Stimulated activated CD8-positive, alpha-beta memory T cell treated with anti-CD3 and anti-CD28 coated beads, Interleukin-4, amount 100 ng/mL, for 1 hour (primary cell): ENCODE results near the gene PLIN4.

Experiments used
- DNase-seq, 2 donors: peaks; one replicate each; pipeline ENCODE4 v3.0.0-alpha.2; 2020; ENCODE audit warnings: low read depth in 2 of 2, low spot score in 1 of 2

The PLIN4 gene

GRCh38 chr19:4507150-4507452 lies 11.2 kb downstream of the PLIN4 start:
- DNase-seq: no peak

GRCh38 chr19:4506449-4507149 lies 11.7 kb downstream of the PLIN4 start:
- DNase-seq: no peak

- no peak for DNase-seq
These were observed 12.5 kb downstream of the PLIN4 start for GRCh38 chr19:4505570-4506448.

- DNase-seq: no peak
These were observed 13.3 kb downstream of the PLIN4 start for GRCh38 chr19:4504891-4505569.

- DNase-seq: no peak
These were observed 14.0 kb downstream of the PLIN4 start for GRCh38 chr19:4504297-4504701.

GRCh38 chr19:4503825-4504170 lies 14.5 kb downstream of the PLIN4 start:
- no peak for DNase-seq

- no peak for DNase-seq
These were observed 15.0 kb downstream of the PLIN4 start for GRCh38 chr19:4503132-4503824.

GRCh38 chr19:4502282-4503131 lies 15.8 kb downstream of the PLIN4 start:
- no peak for DNase-seq

GRCh38 chr19:4501691-4502090 lies 16.6 kb downstream of the PLIN4 start:
- DNase-seq: no peak

GRCh38 chr19:4500841-4501591 lies 17.3 kb downstream of the PLIN4 start:
- no peak for DNase-seq

- no peak for DNase-seq
These were observed 18.4 kb downstream of the PLIN4 start for GRCh38 chr19:4499855-4500254.

GRCh38 chr19:4499318-4499717 lies 19.0 kb downstream of the PLIN4 start:
- no peak for DNase-seq

GRCh38 chr19:4498694-4499093 lies 19.6 kb downstream of the PLIN4 start:
- DNase-seq: no peak

GRCh38 chr19:4497770-4498389 lies 20.4 kb downstream of the PLIN4 start:
- no peak for DNase-seq

GRCh38 chr19:4496304-4496703 lies 22.0 kb downstream of the PLIN4 start:
- no peak for DNase-seq

- DNase-seq: no peak
These were observed 22.8 kb downstream of the PLIN4 start for GRCh38 chr19:4495471-4495870.

GRCh38 chr19:4494691-4495064 lies 23.6 kb downstream of the PLIN4 start:
- DNase-seq: no peak

GRCh38 chr19:4493929-4494690 lies 24.2 kb downstream of the PLIN4 start:
- no peak for DNase-seq
